NK-92 (cell line): ENCODE data around the gene CHURC1.

ENCODE experiments used
- DNase-seq: peaks from one replicate; lab custom pipeline; 2025; ENCODE audit not compliant: unreplicated experiment; lab: John Stamatoyannopoulos, UW

The CHURC1 gene

DNA sequence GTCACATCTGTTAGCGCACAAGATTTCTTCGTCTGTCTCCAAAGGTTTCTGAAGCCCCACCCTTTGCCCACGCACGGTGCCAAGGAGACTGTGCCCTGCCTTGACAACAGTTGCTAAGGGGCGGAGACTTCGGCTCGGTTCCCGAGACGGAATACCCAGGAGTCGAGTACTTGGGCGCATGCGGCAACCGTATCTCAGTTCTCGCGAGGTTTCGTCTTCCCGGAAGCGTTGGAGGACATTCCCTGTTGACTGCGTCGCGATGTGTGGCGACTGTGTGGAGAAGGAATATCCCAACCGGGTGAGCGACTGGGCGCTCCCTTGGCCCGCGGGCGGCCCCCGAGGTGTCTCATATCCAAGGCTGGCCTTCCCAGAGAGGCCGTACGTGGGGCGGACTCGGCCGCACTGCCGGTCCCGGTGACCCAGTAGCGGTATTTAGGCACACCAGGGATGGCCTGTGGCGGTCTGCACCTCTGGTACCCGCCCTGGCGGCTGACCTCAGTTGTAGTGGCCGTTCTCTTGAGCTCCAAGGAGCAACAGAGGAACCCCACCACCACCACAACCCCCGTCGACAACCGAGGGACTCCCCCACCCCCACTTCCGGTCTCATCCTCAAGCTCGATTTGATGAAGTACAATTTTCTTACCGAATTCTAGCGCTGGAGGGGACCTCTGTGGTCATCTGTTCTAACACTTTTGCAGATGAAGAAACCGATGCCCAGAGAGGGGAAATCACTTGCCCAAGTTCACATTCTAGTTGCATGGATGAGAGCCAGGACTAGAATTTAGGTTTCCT, at the start of gene CHURC1:
TSS of gene CHURC1 (plus strand) at position 219 of the 792 bp plus-strand sequence. CDS start at position 260, 41 bp downstream.
- peak; percentile 87 for DNase-seq

DNA sequence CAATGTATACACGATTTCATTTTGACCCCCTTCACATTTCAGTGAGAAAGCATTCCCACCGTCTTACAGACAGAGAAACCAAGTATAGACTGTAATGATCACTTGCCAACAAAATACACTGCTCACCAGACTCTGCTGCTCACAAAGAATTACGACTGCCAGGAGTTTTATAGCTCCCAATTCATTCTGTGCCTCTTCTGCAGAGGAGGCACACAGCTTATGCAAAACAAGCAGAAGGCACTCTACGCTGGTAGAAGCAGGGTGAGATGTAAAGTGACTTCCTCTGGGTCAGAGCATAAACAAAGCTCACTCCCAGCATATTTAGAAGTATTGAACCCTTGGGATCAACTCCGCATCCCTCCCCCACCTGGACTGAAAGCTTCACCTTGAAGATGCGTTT, 49.1 kb upstream of the CHURC1 start:
- no peak for DNase-seq

DNA sequence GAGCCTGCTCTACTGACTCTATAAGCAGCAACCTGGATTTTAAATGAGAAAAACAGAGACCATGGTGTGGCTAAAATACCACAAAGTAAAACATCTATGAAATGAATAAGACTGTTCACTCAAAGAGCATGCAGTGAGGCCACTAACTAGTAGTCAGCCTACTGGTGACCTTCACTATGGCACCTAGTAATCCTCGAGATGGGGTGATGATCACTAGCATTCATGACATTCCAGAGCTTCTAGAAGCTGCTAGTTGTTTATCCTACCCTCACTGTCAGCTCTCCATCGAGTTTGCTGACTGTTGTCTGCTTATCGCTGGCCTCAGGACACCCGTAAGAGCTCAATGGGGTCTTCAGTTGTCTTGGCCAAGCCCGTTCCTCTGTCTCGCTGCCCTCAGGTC, 48.3 kb upstream of the CHURC1 start:
- no peak for DNase-seq

DNA sequence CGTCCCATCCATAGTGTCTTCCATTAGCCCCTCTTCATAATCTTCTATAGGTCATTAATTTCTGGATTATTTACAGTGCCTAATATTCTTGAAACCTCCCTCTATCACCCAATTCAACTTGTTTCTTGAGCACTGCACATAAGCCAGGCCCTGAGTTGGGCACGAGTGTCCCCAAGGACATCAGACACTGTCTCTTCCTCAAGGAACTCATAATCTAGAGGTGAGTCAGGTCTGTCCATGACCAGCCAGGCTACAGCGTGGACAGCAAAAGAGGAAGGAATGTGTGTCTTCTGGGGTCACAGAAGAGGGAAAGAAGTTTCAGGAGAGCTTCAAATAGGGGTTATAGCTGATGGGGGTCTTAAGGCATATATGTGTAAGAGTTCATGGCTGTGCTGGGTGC, 47.1 kb upstream of the CHURC1 start:
- DNase-seq, result no peak

DNA sequence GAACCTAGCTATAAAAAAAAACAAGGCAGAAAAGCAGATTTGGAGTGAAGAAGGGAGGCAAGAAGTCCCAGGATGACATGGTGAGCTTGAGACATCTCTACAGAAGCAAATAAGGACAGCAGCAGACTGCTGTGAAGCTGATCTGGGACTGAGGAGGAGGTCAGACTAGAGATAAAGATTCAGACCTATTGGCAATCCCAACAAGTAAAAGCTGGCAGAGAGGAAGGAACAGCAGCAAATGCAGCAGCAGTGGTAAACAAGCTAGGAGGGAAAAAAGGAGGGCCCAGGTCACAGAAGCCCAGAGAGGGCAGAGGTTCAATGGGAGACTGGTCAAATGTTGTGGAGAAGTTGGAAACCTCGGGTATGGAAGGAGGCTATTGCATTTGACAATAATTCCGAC, 45.9 kb upstream of the CHURC1 start:
- no peak for DNase-seq

DNA sequence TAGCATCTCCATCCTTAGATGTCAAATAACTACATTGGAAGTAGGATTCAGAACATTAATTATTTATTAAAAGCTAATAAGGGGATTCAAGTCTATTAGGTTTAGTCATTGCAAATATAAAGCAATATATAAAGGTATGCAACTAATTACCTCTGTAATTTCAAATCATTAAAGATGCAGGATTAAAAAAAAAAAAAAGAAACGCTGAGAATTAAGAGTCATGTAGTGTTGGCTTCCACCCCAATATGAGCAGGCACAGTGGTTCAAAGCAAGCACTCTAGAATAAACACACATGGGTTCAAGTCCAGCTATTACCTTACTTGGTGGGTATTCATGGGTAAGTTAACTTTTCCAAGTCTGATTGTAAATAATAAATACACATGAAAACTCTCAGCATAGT, 45.4 kb upstream of the CHURC1 start:
- no peak for DNase-seq

DNA sequence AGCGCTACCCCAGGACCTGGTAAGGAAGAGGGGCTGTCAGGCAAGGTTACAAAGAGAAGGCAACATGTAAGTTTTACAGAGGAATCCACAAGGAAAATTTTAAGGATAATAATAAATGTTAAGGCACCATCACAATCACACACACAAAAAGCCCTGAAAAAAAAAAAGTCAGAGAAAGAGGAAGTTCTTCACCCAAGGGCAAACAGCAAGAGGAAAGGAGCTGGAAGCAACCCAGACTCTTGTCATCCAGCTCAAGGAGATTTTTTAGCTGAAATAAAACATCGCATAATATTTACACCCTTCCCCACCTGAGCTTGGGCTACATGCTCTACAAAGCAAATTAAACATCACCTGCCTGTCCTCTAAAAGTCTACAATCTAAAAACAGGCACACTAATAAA, 44.1 kb upstream of the CHURC1 start:
- no peak for DNase-seq

DNA sequence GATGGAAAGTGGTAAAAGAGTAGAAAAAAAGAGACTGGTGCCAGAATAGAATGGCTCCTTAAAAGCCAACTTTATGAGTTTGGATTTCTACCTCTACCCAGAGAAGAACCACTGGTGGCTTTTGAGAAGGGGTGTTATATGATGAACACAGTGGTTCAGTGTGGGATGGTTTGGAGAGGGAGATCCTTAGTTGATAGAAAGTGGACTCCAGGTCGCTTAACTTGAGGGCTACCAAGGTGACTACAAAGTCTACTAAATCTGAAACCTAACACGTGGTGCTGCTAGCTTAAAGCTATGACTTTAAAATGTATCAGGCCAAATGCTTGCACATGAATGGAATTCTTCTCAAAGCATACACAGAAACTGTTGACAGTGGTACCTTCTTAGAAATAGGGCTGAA, 42.9 kb upstream of the CHURC1 start:
- DNase-seq, result no peak

DNA sequence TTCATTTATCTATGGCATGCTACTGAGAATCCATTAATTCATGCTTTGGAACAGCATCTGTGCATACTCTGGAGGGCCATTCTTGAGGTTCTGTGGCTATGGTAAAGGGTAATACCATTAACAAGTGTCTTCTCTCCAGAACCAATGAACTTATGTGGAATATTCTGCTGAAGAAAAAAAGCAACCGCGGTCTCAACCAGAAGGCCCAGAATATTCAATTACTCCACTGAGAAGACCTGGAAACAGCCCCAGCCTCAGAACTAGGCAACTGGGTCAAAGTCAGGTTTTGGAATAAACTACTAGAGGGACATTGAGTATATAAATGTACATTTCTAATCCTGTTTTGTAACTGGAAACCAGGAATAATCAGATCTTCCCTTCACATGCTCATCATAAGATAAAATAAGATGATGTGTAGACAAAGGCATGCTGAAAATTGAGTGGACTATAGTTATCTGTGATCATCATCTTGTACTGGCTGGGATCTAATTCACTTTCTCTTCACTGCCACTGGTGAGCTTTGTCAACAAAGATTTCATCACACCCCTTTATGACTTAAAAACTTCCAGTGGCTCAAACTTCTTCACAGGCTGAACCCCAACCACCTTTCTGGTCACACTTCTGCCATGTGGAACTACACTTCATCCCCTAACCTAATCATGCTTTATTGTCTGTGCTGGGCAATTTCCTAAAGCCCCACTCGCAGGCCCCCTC, 40.6 kb upstream of the CHURC1 start:
- no peak for DNase-seq

DNA sequence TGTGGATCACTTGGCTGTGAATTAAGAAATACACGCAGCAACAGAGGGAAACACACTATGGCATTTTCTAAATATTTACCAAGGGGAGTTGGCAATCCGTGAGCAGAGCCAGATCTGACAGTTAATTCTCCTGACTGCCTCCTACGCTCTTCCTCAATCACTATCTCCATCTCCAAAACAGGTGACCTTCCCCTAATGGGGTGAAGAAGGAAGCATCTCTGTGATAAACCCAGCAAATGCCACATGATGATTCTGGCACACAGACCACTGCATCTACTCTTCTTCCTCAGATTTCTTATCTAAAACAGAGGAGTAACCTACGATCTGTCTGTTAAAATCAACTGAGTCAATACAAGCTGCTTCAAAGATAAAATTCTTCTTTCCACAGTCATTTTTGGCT, 38.9 kb upstream of the CHURC1 start:
- DNase-seq, result no peak

DNA sequence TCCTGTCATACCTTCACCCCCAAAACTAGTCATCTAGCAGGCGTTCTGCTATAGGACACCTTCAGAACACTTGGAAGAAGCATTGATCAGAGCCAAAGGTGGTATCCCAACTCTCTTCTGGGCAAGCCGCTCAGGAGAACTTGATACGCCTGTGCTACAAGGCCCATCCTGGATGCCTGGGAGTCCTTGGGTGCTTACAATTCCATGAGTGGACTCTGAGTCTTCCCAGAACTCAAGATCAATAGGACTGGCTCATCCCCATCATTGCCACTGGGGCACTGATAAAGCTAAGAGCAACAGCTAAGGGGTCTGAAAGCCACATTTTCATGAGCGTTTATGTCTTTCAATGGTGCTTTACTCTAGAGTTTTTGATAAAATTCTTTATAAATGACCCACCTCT, 36.4 kb upstream of the CHURC1 start:
- no peak for DNase-seq

DNA sequence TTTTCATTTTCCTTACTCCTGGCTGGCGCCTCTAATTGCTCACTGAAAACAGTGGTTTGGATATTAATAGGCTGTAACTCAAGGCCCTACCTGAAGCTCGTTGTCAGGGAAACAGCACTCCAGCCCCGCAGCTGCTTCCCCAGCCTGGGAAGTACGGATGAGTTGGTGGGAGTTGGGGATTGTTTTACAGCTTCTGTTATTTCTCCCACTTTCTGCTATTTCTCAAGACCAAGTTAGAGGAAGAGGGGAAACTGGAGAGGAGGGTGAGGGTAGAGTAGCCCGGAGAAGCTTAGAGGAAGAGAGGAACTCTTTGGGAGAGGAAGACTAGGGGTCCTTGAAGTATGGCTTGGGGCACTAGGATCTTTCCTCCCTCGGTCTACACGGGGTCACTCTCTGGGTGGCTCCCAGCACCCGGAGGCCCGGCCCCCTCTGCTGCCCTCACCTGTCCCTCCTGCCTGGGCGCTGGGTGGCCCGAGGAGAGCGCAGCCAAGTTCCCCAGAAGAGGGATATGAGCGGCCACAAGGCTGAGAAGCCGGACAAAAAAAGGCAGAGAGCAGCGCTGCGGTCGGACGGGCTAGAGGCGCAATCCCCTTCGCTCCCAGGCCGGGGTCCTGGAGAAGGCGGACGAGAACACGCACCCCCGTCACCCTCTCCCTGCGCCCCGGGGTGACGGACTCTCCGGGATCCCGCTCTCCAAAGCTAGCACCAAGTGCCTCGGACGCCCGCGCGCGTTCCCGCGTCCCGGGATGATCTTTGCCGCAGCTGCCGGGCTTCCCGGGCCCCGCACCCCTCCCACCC, 35.2 kb upstream of the CHURC1 start:
- DNase-seq, result no peak

DNA sequence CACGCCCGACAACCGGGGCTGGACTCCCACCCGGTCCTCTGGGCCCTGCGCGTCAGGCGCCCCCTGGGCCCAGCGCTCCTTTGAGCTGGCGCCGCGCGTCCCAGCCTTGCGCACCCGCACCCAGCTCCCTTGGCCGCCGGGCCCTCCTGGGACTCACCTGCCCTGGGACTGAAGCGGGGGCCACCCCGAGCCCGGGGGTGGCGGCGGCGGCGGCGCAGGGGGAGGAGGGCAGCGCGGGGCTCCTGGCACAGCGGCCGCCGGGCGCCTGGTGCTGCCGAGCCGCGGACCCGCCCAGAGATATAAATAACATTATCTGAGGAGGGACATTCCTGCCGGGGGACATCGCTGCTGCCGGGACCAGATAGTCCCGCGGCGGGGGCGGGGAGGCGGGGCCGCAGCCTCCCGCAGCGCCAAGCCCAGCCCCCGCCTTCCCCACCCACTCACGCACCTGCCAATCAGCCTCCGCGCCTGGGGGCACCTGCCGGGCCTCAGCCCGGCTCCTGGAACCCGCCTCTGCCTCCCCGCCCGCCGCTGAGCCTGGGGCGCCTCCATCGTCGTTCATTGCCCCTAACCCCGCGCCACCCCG, 34.5 kb upstream of the CHURC1 start, which contains the start of gene SPTB:
TSS of gene SPTB (minus strand) at position 273 of the 586 bp plus-strand sequence. CDS start 56,813 bp downstream, outside the sequence.
- no peak for DNase-seq

DNA sequence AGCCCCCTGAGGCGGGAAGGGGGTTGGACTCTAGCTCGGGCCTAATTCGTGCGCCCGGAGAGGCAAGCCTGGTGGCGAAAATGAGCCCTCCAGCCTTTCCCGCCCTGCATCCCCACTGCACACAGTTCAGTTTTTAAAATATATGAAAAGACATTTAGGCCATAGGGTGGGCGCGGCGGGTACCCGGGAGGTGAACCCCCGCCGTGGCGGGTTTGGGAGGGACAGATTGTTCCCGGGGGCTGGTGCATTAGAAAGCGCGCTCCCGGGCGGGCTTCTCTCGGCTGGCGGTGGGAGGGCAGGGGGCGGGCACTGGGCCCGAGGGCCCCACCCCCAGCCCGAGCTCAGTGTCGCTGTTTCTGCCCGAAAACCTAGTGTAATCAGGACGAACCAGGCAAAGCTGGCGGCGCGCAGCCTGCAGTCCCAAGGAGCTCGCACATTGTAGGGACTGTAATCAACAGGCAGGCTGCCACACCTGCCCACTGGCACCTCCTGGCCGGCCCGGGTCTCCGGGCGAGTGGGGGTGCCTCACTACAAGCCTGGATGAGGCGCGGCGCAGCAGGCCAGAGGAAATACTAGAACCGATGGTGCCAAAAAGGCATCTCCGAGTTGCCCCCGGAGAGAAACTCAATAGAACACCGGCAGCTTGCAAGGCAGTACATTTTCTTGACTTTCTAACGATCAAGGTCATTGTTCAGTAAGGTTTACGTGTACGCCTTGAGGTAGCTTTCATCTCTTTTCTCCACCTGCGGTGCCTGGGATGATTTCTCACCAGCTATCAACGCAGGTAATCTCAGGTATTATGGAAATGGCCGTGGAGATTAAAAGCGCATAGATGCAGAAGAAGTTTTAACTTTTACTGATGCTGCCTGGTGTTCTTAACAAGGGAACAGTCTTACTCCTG, 33.8 kb upstream of the CHURC1 start:
- no peak for DNase-seq

DNA sequence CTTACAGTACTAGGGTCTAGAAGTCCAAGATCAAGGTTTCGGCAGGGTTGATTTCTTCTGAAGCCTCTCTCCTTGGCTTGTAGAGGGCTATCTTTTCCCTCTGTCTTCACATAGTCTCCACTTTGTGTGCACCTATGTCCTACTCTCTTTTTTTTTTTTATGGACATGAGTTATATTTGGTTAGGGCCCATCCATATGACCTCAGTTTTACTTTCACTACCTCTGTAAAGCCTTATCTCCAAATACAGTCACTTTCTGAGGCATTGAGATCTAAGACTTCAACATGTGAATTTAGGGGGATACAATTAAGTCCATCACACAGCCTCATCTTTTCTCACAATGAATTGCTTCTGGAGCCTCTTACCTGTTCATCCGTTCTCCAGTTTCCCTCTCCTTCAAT, 28.7 kb upstream of the CHURC1 start:
- DNase-seq, result no peak

DNA sequence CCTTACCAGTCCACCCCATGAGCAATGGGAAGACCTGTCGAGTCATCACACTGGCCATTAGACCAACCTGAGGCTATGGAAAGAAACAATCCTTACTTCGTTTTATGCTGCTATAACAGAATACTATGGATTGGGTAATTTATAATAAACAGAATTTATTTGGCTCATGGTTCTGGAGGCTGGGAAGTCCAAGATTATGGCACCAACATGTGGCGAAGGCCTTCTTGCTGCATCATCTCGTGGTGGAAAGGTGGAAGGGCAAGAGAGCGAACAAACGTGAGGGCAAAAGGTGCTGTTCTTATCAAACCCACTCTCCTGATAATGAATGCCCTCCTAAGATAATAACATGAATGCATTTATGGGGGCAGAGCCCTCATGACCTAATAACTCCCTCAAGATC, 24.9 kb upstream of the CHURC1 start:
- DNase-seq, result no peak

DNA sequence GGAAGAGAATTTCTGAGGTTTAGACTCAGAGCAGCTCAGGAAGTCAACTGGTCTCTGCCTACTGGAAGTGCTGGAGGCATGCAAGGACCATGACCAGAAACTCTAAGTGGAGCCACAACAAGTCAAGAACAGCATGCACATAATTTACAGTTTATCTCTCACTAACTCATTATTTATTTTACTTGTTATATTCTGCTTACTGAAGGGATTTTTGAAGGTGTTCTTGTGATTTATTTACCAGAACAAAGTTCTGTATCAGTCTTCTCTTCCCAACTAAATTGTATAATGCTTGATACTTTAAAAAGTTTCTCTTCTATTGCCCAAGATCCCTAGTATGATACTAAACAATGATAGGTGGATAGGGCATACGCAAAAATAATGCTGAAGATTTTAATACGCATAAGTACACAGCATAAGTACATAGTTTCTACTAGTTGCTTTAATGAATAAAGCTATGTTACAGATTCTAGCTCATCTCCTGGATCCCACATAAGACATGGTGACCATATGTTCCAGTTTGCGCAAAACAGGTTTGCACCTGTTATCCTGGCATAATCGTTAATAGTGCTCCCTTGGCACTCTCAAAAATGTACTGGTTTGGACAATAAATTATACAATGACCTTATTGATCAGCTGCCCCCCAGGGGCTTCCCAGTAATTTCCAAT, 22.9 kb upstream of the CHURC1 start:
- no peak for DNase-seq

DNA sequence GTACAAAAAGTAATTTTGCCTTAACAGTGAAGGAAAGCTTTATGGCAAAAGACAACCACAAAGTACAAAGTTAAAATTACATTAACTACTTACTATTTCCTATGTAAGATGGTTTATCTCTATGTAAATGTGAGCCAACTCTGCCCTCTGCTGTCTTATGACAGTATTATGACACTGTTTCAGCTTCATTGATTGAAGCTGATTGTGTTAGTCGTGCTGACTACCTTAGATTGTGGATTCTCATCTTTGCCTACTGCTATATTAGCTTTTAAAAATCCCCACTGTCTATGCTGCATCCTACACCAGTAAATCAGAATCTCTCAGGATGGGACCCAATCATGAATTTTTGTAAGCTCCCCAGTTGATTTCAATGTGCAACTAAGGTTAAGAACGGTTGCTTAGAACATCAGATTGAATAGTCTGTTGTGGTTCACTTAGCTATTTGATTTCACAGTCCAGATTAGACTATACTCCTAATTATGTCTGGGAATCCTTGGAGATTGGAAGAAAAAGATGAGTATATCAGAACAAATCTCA, 22.3 kb upstream of the CHURC1 start:
- no peak for DNase-seq

DNA sequence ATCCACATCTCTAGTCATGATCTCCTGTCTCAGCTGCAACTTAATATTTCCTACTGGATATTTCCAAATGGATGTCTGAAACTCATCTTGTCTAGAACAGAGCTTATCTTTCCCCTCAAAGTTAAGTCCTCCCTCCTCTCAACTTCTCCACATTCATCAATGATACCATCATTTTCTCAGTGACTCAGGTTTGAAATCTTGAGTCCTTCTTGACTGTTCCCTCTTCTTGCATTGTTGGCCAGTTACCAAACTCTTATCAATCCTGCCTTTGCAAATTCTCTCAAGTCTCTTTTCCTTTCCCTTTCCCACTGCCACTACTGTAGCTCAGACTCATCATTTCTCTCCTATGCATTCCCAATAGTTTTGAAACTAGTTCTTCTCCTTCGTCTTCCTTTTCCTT, 14.3 kb upstream of the CHURC1 start:
- no peak for DNase-seq
